HTERT RPE-1 (cell line): Measurements from ENCODE around the gene HOXB6.

Experiments used
- in situ Hi-C: fragments of 300-500 bp; cut with MboI; formaldehyde crosslinking; loops from 4 replicates; pipeline ENCODE4 v1.14.3; 2020; ENCODE audit warnings: low sequenced_read_pairs

HOXB6 gene

GRCh38 chr17:48596000-48596734 is 8.6 kb downstream of the HOXB6 start:
- in situ Hi-C loops, result no loop called here

- in situ Hi-C loops, result no loop called here
Measured at GRCh38 chr17:48595278-48595999, 9.3 kb downstream of the HOXB6 start.

GRCh38 chr17:48594538-48595277 is 10.1 kb downstream of the HOXB6 start:
- in situ Hi-C loops, result no loop called here

- in situ Hi-C loops, result no loop called here
Measured at GRCh38 chr17:48593840-48594537, 10.8 kb downstream of the HOXB6 start.

- in situ Hi-C loops, result no loop called here
Measured at GRCh38 chr17:48593126-48593829, 11.5 kb downstream of the HOXB6 start, which contains the start of gene HOXB5. HOXB5 (minus strand) TSS chr17:48593779; CDS start chr17:48593682, 97 bp downstream.

GRCh38 chr17:48592577-48592976 is 12.2 kb downstream of the HOXB6 start:
- in situ Hi-C loops, result no loop called here

- in situ Hi-C loops, result no loop called here
Measured at GRCh38 chr17:48592057-48592514, 12.7 kb downstream of the HOXB6 start.

GRCh38 chr17:48591255-48592056 is 13.3 kb downstream of the HOXB6 start:
- in situ Hi-C loops, result no loop called here

GRCh38 chr17:48590607-48591161 is 14.1 kb downstream of the HOXB6 start:
- in situ Hi-C loops, result no loop called here

- in situ Hi-C loops, result no loop called here
Measured at GRCh38 chr17:48589831-48590606, 14.8 kb downstream of the HOXB6 start, which contains the start of gene HOXB3. HOXB3 (minus strand) TSS chr17:48590241; CDS start chr17:48552474, 37,767 bp downstream.

GRCh38 chr17:48589060-48589830 is 15.5 kb downstream of the HOXB6 start:
- in situ Hi-C loops, result no loop called here

- in situ Hi-C loops, result no loop called here
Measured at GRCh38 chr17:48588528-48588927, 16.3 kb downstream of the HOXB6 start.

- in situ Hi-C loops, result no loop called here
Measured at GRCh38 chr17:48588074-48588415, 16.7 kb downstream of the HOXB6 start.

- in situ Hi-C loops, result no loop called here
Measured at GRCh38 chr17:48587276-48588073, 17.3 kb downstream of the HOXB6 start.

- in situ Hi-C loops, result no loop called here
Measured at GRCh38 chr17:48586355-48587258, 18.2 kb downstream of the HOXB6 start.
